Stimulated activated CD8-positive, alpha-beta memory T cell treated with anti-CD3 and anti-CD28 coated beads, Interleukin-15, amount 100 ng/mL, for 4 hours (primary cell): Measurements from ENCODE around the gene IL17C.

Source experiments
- DNase-seq, 2 donors: peaks; one replicate each; pipeline ENCODE4 v3.0.0-alpha.2; 2020; ENCODE audit warnings: low read depth in 2 of 2

IL17C gene

GRCh38 chr16:88610080-88610479 is 28.3 kb upstream of the IL17C start:
- DNase-seq: no peak

GRCh38 chr16:88610909-88611812 is 27.2 kb upstream of the IL17C start:
- DNase-seq: no peak

GRCh38 chr16:88613293-88613692 is 25.1 kb upstream of the IL17C start:
- no peak for DNase-seq

- no peak for DNase-seq
Measured at GRCh38 chr16:88613911-88614817, 24.2 kb upstream of the IL17C start.

GRCh38 chr16:88614818-88615580 is 23.4 kb upstream of the IL17C start:
- DNase-seq: no peak

GRCh38 chr16:88616320-88616719 is 22.1 kb upstream of the IL17C start:
- no peak for DNase-seq

GRCh38 chr16:88616736-88617135 is 21.6 kb upstream of the IL17C start:
- no peak for DNase-seq

- DNase-seq: no peak
Measured at GRCh38 chr16:88617268-88618031, 20.9 kb upstream of the IL17C start.

- no peak for DNase-seq
Measured at GRCh38 chr16:88618182-88618955, 20.0 kb upstream of the IL17C start.

GRCh38 chr16:88618956-88619667 is 19.3 kb upstream of the IL17C start:
- no peak for DNase-seq

- DNase-seq: peak; percentile 41 to 47
Measured at GRCh38 chr16:88619859-88620815, 18.2 kb upstream of the IL17C start.

- DNase-seq: no peak
Measured at GRCh38 chr16:88622125-88622524, 16.2 kb upstream of the IL17C start.

- DNase-seq: no peak
Measured at GRCh38 chr16:88622866-88623265, 15.5 kb upstream of the IL17C start.

- no peak for DNase-seq
Measured at GRCh38 chr16:88623858-88624257, 14.5 kb upstream of the IL17C start.

GRCh38 chr16:88624481-88624880 is 13.9 kb upstream of the IL17C start:
- DNase-seq: no peak

- DNase-seq: no peak
Measured at GRCh38 chr16:88624977-88625576, 13.3 kb upstream of the IL17C start.

- DNase-seq: no peak
Measured at GRCh38 chr16:88626646-88627045, 11.7 kb upstream of the IL17C start.
